Ammon's horn (tissue), 1 donor: ENCODE results near the gene PRRC2B.
"Not testable (repeated sequence)": the region's sequence is repeated elsewhere in the genome, so short reads cannot be mapped to it uniquely, and the experiment has no call there.

Experiments
- DNase-seq: peaks from one replicate; pipeline ENCODE4 v3.0.0-alpha.2; 2016; ENCODE audit warnings: low spot score

PRRC2B gene

GRCh38 chr9:131393622-131394463 is at the start of gene PRRC2B:
TSS of gene PRRC2B (plus strand) at chr9:131394086. CDS start at chr9:131430145, 36,059 bp downstream.
- DNase-seq, result peak; percentile 87

GRCh38 chr9:131344931-131345535 is 48.9 kb upstream of the PRRC2B start:
- DNase-seq, result not testable (repeated sequence)

- no peak for DNase-seq
These were observed 47.3 kb upstream of the PRRC2B start for GRCh38 chr9:131346559-131346958.

- DNase-seq, result no peak
These were observed 46.4 kb upstream of the PRRC2B start for GRCh38 chr9:131347376-131348020.

- no peak for DNase-seq
These were observed 45.0 kb upstream of the PRRC2B start for GRCh38 chr9:131348631-131349521.

- no peak for DNase-seq
These were observed 44.4 kb upstream of the PRRC2B start for GRCh38 chr9:131349522-131349880.

GRCh38 chr9:131349881-131350563 is 43.9 kb upstream of the PRRC2B start:
- peak; percentile 94 for DNase-seq

- DNase-seq, result peak; percentile 69
These were observed 37.4 kb upstream of the PRRC2B start for GRCh38 chr9:131356479-131356878.

- no peak for DNase-seq
These were observed 35.3 kb upstream of the PRRC2B start for GRCh38 chr9:131358556-131358955.

- DNase-seq, result no peak
These were observed 32.6 kb upstream of the PRRC2B start for GRCh38 chr9:131361202-131361833.

- no peak for DNase-seq
These were observed 28.3 kb upstream of the PRRC2B start for GRCh38 chr9:131365546-131365945.

GRCh38 chr9:131366761-131367401 is 27.0 kb upstream of the PRRC2B start:
- peak; percentile 24 for DNase-seq

GRCh38 chr9:131367450-131367849 is 26.4 kb upstream of the PRRC2B start:
- no peak for DNase-seq

- DNase-seq, result no peak
These were observed 23.2 kb upstream of the PRRC2B start for GRCh38 chr9:131370638-131371037.

GRCh38 chr9:131372599-131372973 is 21.3 kb upstream of the PRRC2B start:
- not testable (repeated sequence) for DNase-seq

GRCh38 chr9:131374638-131375037 is 19.2 kb upstream of the PRRC2B start:
- not testable (repeated sequence) for DNase-seq

- DNase-seq, result no peak
These were observed 14.8 kb upstream of the PRRC2B start for GRCh38 chr9:131379056-131379455.

GRCh38 chr9:131382850-131383729 is 10.8 kb upstream of the PRRC2B start:
- DNase-seq, result no peak

GRCh38 chr9:131385296-131385695 is 8.6 kb upstream of the PRRC2B start:
- DNase-seq, result no peak
